Medulla oblongata (tissue), 1 donor: Measurements from ENCODE around the gene LRRK1.

ENCODE experiments used
- DNase-seq: peaks from one replicate; pipeline ENCODE4 v3.0.0-alpha.2; 2015; ENCODE audit errors: extremely low spot score

Gene LRRK1

GRCh38 chr15:101042320-101042719 is 123.2 kb downstream of the LRRK1 start:
- DNase-seq = no peak

GRCh38 chr15:101043011-101043410 is 123.9 kb downstream of the LRRK1 start:
- no peak for DNase-seq

- no peak for DNase-seq
These were observed 124.9 kb downstream of the LRRK1 start for GRCh38 chr15:101043911-101044624.

GRCh38 chr15:101044625-101045235 is 125.6 kb downstream of the LRRK1 start:
- DNase-seq = no peak

GRCh38 chr15:101045236-101045646 is 126.1 kb downstream of the LRRK1 start:
- DNase-seq = no peak

- DNase-seq = no peak
These were observed 126.9 kb downstream of the LRRK1 start for GRCh38 chr15:101045835-101046691.

- DNase-seq = no peak
These were observed 127.7 kb downstream of the LRRK1 start for GRCh38 chr15:101046826-101047225.

GRCh38 chr15:101047301-101047781 is 128.2 kb downstream of the LRRK1 start:
- DNase-seq = no peak

GRCh38 chr15:101048176-101048575 is 129.0 kb downstream of the LRRK1 start:
- no peak for DNase-seq

- DNase-seq = no peak
These were observed 129.4 kb downstream of the LRRK1 start for GRCh38 chr15:101048581-101049030.

- no peak for DNase-seq
These were observed 130.1 kb downstream of the LRRK1 start for GRCh38 chr15:101049282-101049681.

GRCh38 chr15:101049856-101050622 is 130.9 kb downstream of the LRRK1 start:
- DNase-seq = no peak

GRCh38 chr15:101050623-101051290 is 131.6 kb downstream of the LRRK1 start:
- DNase-seq = no peak

- no peak for DNase-seq
These were observed 132.3 kb downstream of the LRRK1 start for GRCh38 chr15:101051291-101052030.

- no peak for DNase-seq
These were observed 133.0 kb downstream of the LRRK1 start for GRCh38 chr15:101052031-101052620.

GRCh38 chr15:101052681-101053121 is 133.5 kb downstream of the LRRK1 start:
- no peak for DNase-seq

- DNase-seq = no peak
These were observed 134.1 kb downstream of the LRRK1 start for GRCh38 chr15:101053261-101053660.

- DNase-seq = no peak
These were observed 135.0 kb downstream of the LRRK1 start for GRCh38 chr15:101054116-101054515.

- no peak for DNase-seq
These were observed 135.8 kb downstream of the LRRK1 start for GRCh38 chr15:101054991-101055390.

- no peak for DNase-seq
These were observed 136.3 kb downstream of the LRRK1 start for GRCh38 chr15:101055411-101055810.
